ENCODE results near the gene NBEA. TPM values are rescaled to one million over a fixed set of nuclear protein-coding genes. Genes with fewer than 3 reads are reported as not detected.

The NBEA gene
- total RNA-seq, 2 donors from 2014 or later, result 17.5 to 24.7 TPM

DNA sequence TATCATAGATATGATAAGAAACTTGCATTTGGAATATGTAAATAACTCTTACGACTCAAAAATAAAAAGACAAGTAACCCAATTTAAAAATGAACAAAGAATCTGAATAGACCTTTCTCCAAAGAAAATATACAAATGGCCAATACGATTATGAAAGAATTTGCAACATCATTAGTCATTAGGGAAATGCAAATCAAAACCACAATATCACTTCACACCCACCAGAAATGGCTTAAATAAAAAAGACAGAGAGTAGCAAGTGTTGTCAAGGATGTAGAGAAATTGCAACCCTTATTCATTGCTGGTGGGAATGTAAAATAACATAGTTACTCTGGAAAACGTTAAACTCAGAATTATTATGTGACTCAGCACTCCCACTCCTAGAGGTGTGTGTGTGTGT lies 761.0 kb downstream of the NBEA start:
- H3K9me3 ChIP-seq, result no peaks in the 10 kb centered on the region
- TF ChIP-seq CTCF (IDR thresholded peaks at IDR 0.05), result no peak
- no peak overlapping the region for H3K27ac ChIP-seq
- no peaks in the 10 kb centered on the region for H3K27me3 ChIP-seq
- H3K4me3 ChIP-seq, result no peak overlapping the region
- no peaks in the 10 kb centered on the region for H3K4me1 ChIP-seq
- no peak for DNase-seq (ENCODE audit: low spot score)
- no peaks in the 10 kb centered on the region for H3K36me3 ChIP-seq

DNA sequence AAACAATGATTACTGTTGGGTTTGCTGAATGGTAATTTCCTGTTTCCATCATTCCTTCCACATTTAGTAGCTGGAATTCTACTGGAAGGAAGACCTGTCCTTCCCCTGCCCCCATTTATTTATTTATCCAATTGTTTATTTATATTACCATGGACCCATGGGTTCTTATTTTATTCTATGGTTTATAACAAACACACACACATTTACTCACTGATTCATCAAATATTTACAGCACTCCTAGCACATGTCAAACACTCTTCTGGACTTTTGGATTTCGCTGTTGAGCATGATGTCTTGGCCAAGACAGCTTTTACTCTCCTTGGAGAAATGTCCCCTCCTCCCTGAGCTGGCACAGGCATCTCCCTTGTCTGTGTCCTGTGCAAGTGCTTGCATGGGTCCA lies 762.3 kb downstream of the NBEA start:
- no peak overlapping the region for H3K27ac ChIP-seq
- no peaks in the 10 kb centered on the region for H3K4me1 ChIP-seq
- no peak for TF ChIP-seq CTCF (IDR thresholded peaks at IDR 0.05)
- no peaks in the 10 kb centered on the region for H3K27me3 ChIP-seq
- DNase-seq (ENCODE audit: low spot score), result no peak
- H3K36me3 ChIP-seq, result no peaks in the 10 kb centered on the region
- H3K4me3 ChIP-seq, result no peak overlapping the region
- H3K9me3 ChIP-seq, result no peaks in the 10 kb centered on the region

DNA sequence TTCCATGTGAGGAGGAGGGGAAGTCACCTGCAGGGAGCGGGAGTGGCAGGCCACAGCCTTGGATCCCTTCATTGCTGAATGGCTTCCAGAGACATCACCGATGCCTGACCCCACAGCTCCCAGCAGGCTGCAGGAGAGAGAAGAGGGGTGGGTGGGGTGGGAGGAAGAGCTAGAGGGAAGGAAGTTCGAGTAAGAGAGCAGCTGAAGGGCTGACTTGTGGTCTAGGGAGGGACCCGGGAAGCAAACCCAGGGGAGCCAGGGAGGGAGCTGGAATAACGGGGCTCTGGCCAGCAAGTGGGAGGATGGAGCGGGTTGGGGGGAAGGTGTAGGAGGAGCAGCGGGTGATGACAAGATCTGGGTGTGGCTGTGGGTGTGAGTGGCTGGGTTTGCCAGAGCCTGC lies 764.2 kb downstream of the NBEA start:
- TF ChIP-seq CTCF (IDR thresholded peaks at IDR 0.05), result no peak

GRCh38 chr13:35706721-35707120 lies 764.7 kb downstream of the NBEA start:
- H3K4me3 ChIP-seq, result no peak overlapping the region
- H3K27me3 ChIP-seq, result no peaks in the 10 kb centered on the region
- no peak for TF ChIP-seq CTCF (IDR thresholded peaks at IDR 0.05)
- no peak overlapping the region for H3K27ac ChIP-seq
- no peaks in the 10 kb centered on the region for H3K4me1 ChIP-seq
- no peaks in the 10 kb centered on the region for H3K9me3 ChIP-seq
- H3K36me3 ChIP-seq, result no peaks in the 10 kb centered on the region
- DNase-seq (ENCODE audit: low spot score), result no peak

More for the DNA sequence above, 764.2 kb downstream of the NBEA start:
- no peak for DNase-seq (ENCODE audit: low spot score)
- Histone ChIP-seq H3K27me3 (no peaks in the 10 kb centered on the region), H3K9me3 (no peaks in the 10 kb centered on the region), H3K36me3 (no peaks in the 10 kb centered on the region), H3K4me1 (no peaks in the 10 kb centered on the region), H3K4me3 (no peak overlapping the region), H3K27ac (no peak overlapping the region)

DNA sequence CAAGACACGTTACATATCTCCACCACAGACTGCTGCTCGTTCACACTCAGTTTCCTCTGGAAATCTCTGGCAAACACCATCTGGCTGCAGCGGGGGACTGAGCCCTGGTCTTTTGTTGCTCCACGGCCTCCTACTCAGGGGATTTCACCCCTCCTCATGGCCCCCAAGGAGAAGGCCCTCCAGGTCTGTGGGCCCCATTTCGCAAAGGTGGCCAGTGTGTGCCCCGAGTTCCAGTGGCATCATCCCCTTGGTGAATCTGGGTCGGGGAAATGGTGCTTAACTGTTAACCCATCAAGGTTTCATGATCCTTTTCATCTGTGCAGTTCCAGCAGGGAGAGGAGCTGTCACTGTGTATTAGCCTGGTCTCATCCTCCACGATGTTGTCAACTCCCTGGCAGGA lies 769.8 kb downstream of the NBEA start:
- TF ChIP-seq CTCF (IDR thresholded peaks at IDR 0.05), result no peak
- no peak for DNase-seq (ENCODE audit: low spot score)

More for the DNA sequence above, 769.8 kb downstream of the NBEA start:
- no peak overlapping the region for H3K4me3 ChIP-seq
- no peaks in the 10 kb centered on the region for H3K9me3 ChIP-seq
- H3K27ac ChIP-seq, result no peak overlapping the region
- H3K4me1 ChIP-seq, result peaks cover 0 to 13% of the 10 kb centered on the region in 2 donors
- no peaks in the 10 kb centered on the region for H3K27me3 ChIP-seq
- no peaks in the 10 kb centered on the region for H3K36me3 ChIP-seq

Data from right atrium auricular region (tissue), 2 donors.